Iris pigment epithelial cell (primary cell): ENCODE results near the gene PADI1.

Experiments used
- DNase-seq: peaks from one replicate; pipeline ENCODE4 v3.0.0-alpha.2; 2011; ENCODE audit warnings: low read depth

Gene PADI1

DNA sequence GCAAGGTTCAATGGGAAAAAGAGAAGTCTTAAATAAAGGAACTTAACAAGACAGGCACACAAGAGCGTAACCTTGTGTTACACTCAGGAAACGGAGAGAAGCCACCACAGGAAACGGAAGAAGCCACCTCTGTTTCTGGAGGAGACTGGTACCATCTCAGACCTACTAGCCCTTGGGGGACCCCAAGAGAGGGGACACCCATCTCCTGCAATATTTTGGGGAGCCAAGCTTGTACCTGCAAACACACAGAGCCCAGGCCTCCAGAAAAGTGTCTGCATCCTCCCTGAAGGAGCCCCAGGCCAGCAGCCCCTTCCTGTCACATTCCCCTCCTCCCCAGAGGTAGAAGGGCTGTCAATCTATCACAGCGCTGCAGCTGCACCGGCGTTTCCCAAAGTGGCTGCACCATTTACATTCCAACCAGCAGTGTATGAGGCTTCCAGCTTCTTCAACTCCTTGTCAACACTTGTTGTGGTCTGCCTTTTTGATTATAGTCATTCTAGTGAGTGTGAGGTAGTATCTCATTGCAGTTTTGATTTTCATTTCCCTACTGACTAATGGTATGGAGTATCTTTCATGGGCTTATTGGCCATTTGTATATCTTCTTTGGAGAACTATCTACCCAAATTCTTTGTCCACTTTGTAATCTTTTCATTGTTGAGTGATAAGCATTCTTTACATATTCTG is 23.0 kb upstream of the PADI1 start:
- no peak for DNase-seq

DNA sequence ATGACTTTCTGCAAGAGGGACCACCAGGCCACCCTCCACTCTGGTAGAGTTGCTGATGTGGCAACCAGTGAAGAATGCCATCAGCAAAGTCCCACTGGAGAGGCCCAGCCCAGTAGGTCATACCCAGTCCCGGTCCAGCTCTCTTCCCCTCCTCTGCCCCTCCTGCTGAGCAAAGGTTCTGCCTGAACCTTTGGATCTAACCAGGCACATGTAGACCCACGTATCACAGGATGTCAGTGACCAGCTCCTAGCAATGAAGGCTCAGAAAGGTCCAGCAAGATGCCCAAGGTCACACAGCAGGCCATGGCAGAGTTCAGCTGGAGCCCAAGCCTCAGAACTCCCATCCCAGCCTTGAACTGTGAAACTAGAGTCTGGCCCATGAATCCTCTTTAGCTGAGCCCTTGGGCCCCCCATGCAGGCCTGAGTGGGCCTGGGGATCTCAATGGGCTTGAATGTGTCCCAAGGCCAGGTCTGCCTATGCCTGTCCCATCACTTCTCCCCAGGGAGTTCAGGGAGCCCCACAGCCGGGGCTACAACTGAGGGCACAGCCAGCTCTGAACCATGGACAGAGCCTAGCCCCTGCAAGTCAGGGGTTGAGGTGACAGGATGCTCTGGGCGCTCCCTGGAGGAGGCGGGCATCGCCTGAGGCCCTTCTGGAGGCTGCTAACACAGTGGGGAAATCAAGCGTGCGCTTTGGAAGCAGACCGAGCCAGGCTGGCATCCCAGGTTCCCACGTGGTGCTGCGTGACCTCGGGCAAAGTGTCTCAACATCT is 21.4 kb upstream of the PADI1 start:
- DNase-seq: no peak

GRCh38 chr1:17184161-17184665 is 20.7 kb upstream of the PADI1 start:
- no peak for DNase-seq

DNA sequence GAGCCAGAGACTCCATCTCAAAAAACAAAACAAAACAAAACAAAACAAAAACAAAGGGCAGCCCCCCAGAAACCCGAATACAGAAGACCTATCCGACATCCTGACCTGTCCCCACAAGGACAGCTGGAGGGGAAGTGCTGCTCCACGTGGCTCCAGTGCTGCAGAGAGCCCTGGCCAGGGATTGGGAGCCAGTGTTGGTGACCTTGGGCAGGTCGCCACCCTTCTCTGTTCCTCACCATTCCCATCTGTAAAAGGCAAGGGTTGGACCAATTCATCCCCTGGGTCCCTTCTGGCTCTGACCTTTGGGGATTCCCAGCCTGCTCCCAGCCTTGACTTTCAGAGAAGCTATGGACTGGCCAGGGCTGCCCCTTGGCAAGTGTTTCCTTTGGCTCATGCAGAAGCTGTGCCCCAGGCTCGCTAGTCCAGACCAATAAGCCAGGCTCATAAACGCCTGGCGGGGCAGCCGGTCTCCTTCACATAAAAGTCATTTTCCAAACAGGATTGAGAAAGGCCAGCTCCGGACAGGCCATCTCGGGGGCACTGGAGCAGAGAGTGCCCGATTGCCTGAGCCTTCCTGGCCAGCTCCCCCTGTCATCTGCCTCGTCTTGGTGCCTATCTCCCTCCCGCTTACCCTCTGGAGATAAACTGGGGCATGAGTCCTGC is 20.0 kb upstream of the PADI1 start:
- DNase-seq: no peak

DNA sequence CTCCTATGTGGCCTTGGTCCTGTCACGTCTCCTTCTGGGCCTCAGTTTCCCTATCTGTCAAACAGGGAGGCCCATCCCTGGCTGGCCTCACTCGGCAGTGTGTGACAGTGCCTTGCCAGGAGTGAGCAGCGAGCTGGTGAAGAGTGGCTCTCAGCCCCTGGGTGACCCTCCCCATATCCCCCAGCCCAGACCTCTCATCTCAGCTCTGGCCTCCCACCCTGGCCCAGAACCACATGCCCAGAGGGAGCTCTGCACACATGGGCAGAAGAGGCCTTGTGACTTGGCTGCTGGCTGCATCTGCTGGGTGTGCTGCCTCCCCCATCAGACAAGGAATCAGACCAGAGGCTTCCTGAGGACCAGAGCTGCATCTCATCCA is 19.5 kb upstream of the PADI1 start:
- DNase-seq: no peak

DNA sequence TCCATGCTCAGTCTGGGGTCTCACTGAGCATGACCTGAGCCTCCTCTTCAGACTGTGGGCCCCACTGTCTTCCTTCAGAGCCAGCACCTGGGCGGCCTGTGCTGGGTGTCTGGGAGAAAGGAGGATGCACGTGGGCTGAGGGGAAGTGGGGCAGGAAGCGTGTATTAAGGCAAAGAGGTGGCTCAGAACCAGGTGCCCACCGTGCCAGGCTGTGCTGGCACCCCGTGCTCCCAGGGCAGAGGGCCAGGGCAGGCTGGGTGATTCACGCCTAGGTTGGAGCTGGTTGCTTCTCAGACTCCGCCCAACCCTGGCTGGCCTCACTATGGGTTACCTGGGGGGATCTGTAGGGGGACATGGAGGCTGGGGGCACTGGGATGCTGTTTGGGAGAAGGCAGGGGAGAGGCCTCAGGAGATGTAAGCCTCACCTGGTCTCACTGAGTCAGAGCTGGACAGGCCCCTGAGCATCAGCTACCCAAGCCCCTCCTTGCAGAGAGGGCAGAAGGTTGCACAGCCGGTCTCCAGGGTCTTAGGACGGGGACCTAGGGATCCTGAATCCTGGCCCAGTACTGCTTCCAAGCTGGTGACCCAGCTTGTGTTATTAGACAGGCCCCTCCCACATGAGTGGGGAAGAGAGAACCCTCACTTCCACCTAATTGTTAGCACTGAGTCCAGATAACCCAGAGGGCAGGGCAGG is 18.6 kb upstream of the PADI1 start:
- no peak for DNase-seq

- DNase-seq: no peak
Observed at GRCh38 chr1:17187051-17187450, 17.9 kb upstream of the PADI1 start.

DNA sequence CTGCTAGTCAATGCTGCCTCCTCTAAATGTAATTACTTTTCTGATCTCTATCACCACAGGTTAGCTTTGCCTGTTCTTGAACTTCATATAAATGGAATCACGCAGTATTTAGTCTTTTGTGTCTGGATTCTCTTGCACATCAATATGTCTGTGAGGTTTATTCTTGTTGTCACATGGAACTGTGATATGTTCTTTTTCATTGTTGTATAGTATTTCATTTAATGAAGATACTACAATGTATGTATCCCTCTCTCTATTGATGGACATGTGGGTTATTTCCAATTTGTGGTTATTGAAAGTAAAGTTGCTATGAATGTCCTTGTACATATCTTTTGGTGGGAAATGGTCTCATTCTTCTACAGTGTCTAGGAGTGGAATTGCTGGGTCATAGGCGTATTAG is 16.7 kb upstream of the PADI1 start:
- DNase-seq: no peak

- no peak for DNase-seq
Observed at GRCh38 chr1:17188889-17189631, 15.9 kb upstream of the PADI1 start.

DNA sequence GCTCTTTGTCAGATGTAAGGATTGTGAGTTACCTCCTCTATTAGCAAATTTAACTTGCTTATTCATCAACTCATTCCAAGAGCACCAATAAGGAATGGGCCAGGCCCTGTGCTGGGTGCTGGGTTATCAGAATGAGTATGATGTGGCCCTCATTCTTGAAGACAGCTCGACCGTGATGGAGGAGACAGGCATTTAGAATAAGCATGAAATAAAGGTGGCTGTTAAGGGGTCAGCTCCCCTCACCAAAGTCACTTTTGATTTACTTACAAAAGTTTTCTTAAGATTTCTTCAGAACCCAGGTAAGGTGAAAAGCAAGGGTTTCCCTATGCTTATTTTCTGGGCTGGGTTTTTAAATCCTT is 15.3 kb upstream of the PADI1 start:
- no peak for DNase-seq

DNA sequence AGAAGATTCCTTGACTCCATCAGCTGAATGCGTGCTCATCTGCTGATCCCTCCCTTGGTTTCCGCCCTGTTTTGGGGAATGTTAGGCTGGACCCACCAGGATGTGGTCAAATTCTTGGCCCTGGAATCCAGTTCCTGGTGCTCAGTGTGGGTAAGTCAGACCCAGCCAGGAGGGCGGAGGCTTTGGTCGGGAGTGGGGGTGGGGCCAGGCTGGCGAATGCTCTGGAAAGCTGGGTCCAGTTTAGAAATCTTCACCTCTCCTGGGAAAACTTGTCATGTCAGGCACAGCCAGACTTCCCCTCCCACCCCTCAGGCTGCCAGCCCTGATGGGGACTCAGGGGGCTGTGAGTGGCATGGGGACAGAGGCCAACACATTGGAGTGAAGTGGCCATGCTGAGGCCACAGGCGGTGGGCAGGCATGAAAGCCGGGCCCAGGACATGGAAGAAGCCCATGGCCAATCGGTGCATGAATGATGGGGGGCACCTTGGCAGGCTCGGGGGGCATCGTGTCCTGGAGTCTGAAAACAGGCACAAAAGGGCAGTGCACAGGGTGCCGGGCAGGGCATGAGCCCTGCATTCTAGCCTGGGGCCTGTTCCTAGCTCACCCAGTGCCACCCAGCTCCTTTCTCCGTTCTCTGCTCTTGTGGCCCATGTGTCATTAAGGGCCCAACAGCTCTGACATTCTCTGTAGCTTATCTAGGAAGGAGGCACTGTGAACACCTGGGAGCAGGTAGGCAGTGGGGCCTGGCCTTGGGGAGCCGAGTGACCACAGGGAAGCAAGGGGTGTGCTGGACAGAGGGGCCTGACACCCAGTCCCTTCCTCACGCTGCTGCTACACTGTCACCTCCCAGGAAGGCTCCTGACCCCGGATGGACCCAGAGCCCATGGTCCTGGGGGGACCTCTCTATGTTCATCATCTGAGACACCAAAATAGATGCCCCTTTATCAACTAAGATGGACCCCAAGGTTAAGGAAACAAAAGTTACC is 14.6 kb upstream of the PADI1 start:
- peak; percentile 94 for DNase-seq

DNA sequence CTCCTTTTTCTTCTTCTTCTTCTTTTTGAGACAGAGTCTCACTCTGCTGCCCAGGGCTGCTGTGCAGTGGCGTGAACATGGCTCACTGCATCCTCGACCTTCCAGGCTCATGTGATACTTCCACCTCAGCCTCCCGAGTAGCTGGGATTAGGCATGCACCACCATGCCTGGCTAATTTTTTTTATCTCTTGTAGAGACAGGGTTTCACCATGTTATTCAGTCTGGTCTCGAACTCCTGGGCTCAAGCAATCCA is 13.0 kb upstream of the PADI1 start:
- no peak for DNase-seq

- no peak for DNase-seq
Observed at GRCh38 chr1:17192394-17193221, 12.3 kb upstream of the PADI1 start.

DNA sequence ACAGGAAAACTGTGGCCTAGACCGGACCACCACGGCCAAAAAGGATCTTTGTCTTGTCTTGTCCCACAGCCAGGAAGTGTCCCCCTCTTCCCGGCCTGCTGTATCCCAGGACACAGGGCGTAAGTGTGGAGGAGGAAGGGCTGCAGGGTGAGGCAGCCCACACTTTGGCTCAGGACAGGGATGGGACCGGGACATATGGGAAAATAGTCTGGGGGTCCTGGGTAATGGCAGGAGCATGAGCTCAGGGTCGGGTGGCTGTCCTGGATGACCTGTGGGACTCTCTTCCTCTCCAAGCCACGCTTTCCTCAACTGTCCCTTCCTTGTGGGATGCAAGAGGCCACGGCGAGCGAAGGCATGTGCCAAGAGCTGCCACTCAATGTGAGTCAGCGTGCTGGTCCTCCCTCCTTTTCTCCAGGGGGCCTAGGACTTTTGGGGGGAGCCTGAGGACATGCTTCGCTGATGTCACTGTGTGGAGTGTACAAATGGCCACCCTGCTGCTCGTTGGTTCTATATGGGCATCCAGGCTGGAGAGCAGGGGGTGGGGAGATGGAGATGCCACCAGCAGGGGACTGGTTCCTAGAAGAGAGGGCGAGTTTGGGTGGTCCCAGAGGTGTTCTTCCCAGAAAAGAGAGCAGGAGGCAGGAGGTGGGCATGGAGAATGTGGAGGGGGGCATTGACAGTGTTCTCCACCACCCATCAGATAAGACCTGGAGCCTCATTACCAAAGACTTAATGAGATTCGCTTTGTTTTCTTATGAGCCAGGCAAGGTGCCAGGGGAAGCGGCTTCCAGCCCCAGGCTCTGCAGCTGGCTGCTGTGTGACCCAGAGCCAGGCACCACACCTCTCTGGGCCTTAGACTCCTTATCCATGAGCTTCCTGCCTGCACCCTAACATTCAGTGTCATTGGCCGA is 11.5 kb upstream of the PADI1 start:
- no peak for DNase-seq

DNA sequence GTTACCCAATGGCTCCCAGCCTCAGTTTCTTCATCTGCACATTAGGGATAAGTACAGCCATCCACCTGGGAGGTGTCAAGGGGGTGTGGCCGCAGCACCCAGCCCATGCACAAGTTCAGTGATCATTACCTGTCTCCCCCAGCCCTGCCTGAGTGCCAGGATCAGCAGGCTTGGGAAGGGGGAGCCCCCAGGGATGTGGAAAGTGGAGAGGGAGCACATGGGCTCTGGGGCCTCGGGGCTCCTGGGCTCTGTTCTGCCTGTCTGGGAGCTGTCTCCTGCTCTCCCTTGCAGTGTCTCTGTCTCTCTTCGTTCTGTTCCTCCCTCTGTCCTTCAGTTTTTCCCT is 10.8 kb upstream of the PADI1 start:
- no peak for DNase-seq

- DNase-seq: no peak
Observed at GRCh38 chr1:17194615-17195528, 10.1 kb upstream of the PADI1 start.

DNA sequence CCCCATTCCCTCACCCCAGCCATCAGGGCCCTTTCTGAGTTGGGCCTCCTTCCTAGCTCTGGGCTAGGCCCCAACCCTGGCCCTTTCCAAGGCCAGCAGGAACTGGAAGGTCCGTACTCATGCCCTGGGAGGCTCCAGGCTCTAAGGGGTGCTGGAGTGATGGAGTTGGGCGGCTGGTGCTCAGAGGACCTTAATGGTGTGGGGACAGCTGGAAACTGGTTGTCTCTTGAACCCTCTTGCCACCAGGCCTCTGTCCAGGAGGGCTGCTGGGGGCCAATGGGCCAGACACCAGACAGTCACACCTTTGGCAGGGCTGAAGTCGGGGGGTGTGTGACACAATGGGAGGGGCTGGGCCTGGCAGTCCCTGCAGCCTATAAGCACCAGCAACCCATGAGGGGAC is 9.2 kb upstream of the PADI1 start:
- no peak for DNase-seq
